Heart left ventricle (tissue), 16 donors: Measurements from ENCODE around the gene PIP5K1C. TPM values are rescaled to one million over a fixed set of nuclear protein-coding genes. Genes with fewer than 3 reads are reported as not detected.

ENCODE experiments used
- ATAC-seq, 4 donors: fragments of 200-7000 bp; cut with Tn5 transposase; one replicate each; pipeline ENCODE4 v1.9.1; 2020 to 2022; ENCODE audit warnings: moderate library complexity in 4 of 4, mild to moderate bottlenecking in 3 of 4, moderate number of reproducible peaks in 1 of 4
- DNase-seq, 5 donors: peaks; one replicate each; pipeline ENCODE4 v3.0.0-alpha.2; 2020
- H3K27ac ChIP-seq, 12 donors: fragments of 200-600 bp; sonication (generic) in 4 of 12; one replicate each; pipeline versions ENCODE4 v1.5.0 to v1.8.0; 2016 to 2022; ENCODE audit warnings: mild to moderate bottlenecking in 2 of 12
- H3K27me3 ChIP-seq, 9 donors: fragments of 200-600 bp; sonication (generic) in 2 of 9; one replicate each; pipeline versions ENCODE4 v1.5.1 to v1.8.0; 2016 to 2022; ENCODE audit warnings: mild to moderate bottlenecking in 3 of 9
- H3K36me3 ChIP-seq, 9 donors: fragments of 200-600 bp; sonication (generic) in 2 of 9; one replicate each; pipeline versions ENCODE4 v1.5.0 to v1.8.0; 2018 to 2022; ENCODE audit warnings: mild to moderate bottlenecking in 2 of 9
- H3K4me1 ChIP-seq, 12 donors: fragments of 200-600 bp; sonication (generic) in 4 of 12; one replicate each; pipeline versions ENCODE4 v1.5.0 to v1.8.0; 2016 to 2022; ENCODE audit warnings: mild to moderate bottlenecking in 3 of 12
- H3K4me3 ChIP-seq, 12 donors: fragments of 200-600 bp; sonication (generic) in 4 of 12; one replicate each; pipeline versions ENCODE4 v1.5.0 to v1.8.0; 2017 to 2022; ENCODE audit warnings: mild to moderate bottlenecking in 9 of 12, moderate library complexity in 4 of 12
- H3K9me3 ChIP-seq, 12 donors: fragments of 200-600 bp; sonication (generic) in 4 of 12; one replicate each; pipeline versions ENCODE4 v1.5.0 to v1.8.0; 2016 to 2022; ENCODE audit warnings: mild to moderate bottlenecking in 1 of 12
- POLR2A ChIP-seq, 2 donors: fragments of 450-650 bp; IDR thresholded peaks; one replicate each; pipeline ENCODE4 v1.6.1; 2017; ENCODE audit warnings: antibody characterized with exemption in 2 of 2, mild to moderate bottlenecking in 2 of 2, moderate library complexity in 2 of 2
- WGBS, 4 donors: extraction: QIAGEN DNeasy Blood & Tissue Kit in 2 of 4; methylation state at CpG; one replicate each; pipeline versions ENCODE4 v1.1.5 to v1.1.7; 2013 to 2018; 5-methylcytosine and 5-hydroxymethylcytosine counted together
- intact Hi-C, 10 donors: fragments of 100-400 bp; cut with DNase I; formaldehyde crosslinking; loops; one replicate each; pipeline versions ENCODE4 v1.11.1 to v1.14.2; 2022
- polyA plus RNA-seq, 2 donors: library from polyadenylated mRNA; stranded (reverse); fragments of 200-250 nt; gene quantifications; one replicate each; pipeline ENCODE4 v1.2.3, GENCODE V29; 2013
- total RNA-seq, 9 donors: library from RNA; depleted of rRNA in 2 of 9; stranded (reverse); fragments of >200 nt in 2 of 9; fragmentation: NEBNext Ultra II Directional in 3 of 9; extraction: Animal tissue kit (Norgen Biotek cat#: 25700) in 3 of 9; gene quantifications; one replicate each; pipeline versions ENCODE4 v1.1.0 to v1.2.4, GENCODE V29; 2016 to 2023
- TF ChIP-seq, protein P1 (sequence below), 12 donors: fragments of 200-600 bp; sonication (generic) in 4 of 12; IDR thresholded peaks; one replicate each; pipeline versions ENCODE4 v1.5.0 to v1.8.0; 2018 to 2022; ENCODE audit warnings: antibody characterized with exemption in 12 of 12, mild to moderate bottlenecking in 5 of 12
- donor health status: ischemic (EF 13 %, LVEDD 7.1; RV severe dilation, severe dysfunction).
- donor health status: healthy with polysubstance abuse.
- donor health status: DM: no; HTN: yes; CAD: no.
- donor health status: DM: no; HTN: no; CAD: no.
- donor health status: ischemic (EF 25% LVEDD 6.9; RV normal size, moderate dysfunction).
- donor health status: ischemic (EF 25% LVEDD 5.7; RV mildly dilated, moderate dysfunction).
- donor health status: healthy.
- donor health status: DM: yes; HTN: yes; CAD: no.
- donor health status: ischemic (EF 35%, LVEDD 5.7; RV mildly dilated, moderate dysfunction).
- donor health status: nonischemic (EF 11% LVEDD 7.7; RV severe dilation, severe dysfunction).
- donor health status: DM: yes; HTN: yes; CAD: no.
- donor health status: PGD.
- donor health status: ischemic (EF 29% LVEDD 5.4; RV normal size, mild dysfunction).
- donor health status: nonischemic (EF 23%, LVEDD 6.1; RV moderate dilation, normal function).

PIP5K1C gene
- total and polyA plus RNA-seq, 11 donors, result 23.9 to 56.6 (median 36.3) TPM

DNA sequence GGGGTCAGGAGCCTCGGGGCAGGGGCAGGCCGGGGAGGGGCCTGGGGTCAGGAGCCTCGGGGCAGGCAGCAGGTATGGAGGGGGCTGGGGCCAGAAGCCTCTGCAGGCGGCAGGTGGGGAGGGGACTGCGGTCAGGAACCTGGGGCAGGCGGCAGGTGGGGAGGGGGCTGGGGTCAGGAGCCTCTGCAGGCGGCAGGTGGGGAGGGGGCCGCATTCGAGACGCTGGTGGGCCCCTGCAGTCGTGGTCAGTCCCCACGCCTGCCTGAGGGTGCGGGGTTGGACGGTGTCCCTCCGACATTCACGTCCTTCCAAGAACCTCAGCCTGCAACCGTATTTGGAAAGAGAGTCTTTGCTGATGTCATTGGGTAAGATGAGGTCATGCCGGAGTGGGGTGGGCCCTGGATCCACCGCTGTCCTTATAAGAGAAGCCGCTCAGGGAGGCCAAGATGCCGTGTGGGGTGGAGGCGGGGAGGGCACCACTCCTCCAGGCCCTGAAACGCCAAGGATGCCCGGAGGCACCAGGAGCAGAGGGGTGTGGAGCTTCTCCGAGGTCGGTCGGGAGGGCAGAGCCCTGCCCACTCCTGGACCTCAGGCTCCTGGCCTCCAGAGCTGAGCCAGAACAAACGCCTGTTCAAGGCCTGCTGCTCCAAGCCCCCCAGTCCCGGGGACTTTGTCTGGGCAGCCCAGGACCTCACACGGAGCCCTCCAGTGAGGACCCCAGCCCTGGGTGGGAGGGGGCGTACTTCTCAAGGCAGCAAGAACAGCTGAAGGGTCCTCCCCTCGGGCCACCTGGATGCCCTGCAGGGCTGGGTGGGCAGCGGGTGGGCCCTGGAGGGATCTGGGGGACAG is 30.1 kb downstream of the PIP5K1C start:
- intact Hi-C loops, result loop anchor here in 9 of 10 donors (1.0 to 10.0 kb wide), 8 partner anchors 29 to 535 kb away; partner anchors contain the start of genes PIP5K1C (in 2 of the 9) and EEF2 (in 1 of the 9)

GRCh38 chr19:3669082-3669946 is 31.0 kb downstream of the PIP5K1C start:
- peak overlapping the region; percentile 89 to 100 (median 99) for H3K27ac ChIP-seq
- TF ChIP-seq POLR2A (IDR thresholded peaks at IDR 0.05), result no peak
- TF ChIP-seq, protein P1, sequence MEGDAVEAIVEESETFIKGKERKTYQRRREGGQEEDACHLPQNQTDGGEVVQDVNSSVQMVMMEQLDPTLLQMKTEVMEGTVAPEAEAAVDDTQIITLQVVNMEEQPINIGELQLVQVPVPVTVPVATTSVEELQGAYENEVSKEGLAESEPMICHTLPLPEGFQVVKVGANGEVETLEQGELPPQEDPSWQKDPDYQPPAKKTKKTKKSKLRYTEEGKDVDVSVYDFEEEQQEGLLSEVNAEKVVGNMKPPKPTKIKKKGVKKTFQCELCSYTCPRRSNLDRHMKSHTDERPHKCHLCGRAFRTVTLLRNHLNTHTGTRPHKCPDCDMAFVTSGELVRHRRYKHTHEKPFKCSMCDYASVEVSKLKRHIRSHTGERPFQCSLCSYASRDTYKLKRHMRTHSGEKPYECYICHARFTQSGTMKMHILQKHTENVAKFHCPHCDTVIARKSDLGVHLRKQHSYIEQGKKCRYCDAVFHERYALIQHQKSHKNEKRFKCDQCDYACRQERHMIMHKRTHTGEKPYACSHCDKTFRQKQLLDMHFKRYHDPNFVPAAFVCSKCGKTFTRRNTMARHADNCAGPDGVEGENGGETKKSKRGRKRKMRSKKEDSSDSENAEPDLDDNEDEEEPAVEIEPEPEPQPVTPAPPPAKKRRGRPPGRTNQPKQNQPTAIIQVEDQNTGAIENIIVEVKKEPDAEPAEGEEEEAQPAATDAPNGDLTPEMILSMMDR (IDR thresholded peaks at IDR 0.05), result no peak
- peak overlapping the region in 2 of 12 donors; percentile 8 to 37 for H3K4me3 ChIP-seq
- peaks cover 0 to 79% (median 53%) of the 10 kb centered on the region in 12 donors for H3K4me1 ChIP-seq
- ATAC-seq (no peak), DNase-seq (no peak)
- H3K36me3 ChIP-seq, result peaks cover 0 to 16% (median 8%) of the 10 kb centered on the region in 9 donors
- no peaks in the 10 kb centered on the region for H3K9me3 ChIP-seq
- WGBS, 4 donors, result 66 to 83% (median 74%) methylated on average over 28 to 39 of the region's 39 CpGs
- intact Hi-C loops, result loop anchor here in 7 of 10 donors (5.0 to 10.0 kb wide), 4 partner anchors 155 to 535 kb away; partner anchors contain the start of gene EEF2 (in 1 of the 7)
- H3K27me3 ChIP-seq, result no peaks in the 10 kb centered on the region

More for the DNA sequence above, 30.1 kb downstream of the PIP5K1C start:
- ATAC-seq, result peak; percentile 43 to 79 (median 76)
- Histone ChIP-seq H3K4me3 (peak overlapping the region in 11 of 12 donors; percentile 10 to 54 (median 42)), H3K4me1 (peaks cover 0 to 81% (median 53%) of the 10 kb centered on the region in 12 donors), H3K27ac (peak overlapping the region; percentile 89 to 100 (median 99)), H3K36me3 (peaks cover 0 to 8% (median 0%) of the 10 kb centered on the region in 9 donors), H3K27me3 (no peaks in the 10 kb centered on the region), H3K9me3 (no peaks in the 10 kb centered on the region)
- peak; percentile 83 to 89 (median 85) for DNase-seq
- 29 to 46% (median 32%) methylated on average over 23 to 33 of the region's 33 CpGs for WGBS, 4 donors
- TF ChIP-seq, protein P1 (IDR thresholded peaks at IDR 0.05), result no peak
- peak in 1 of 2 donors; percentile 84 for TF ChIP-seq POLR2A (IDR thresholded peaks at IDR 0.05)

DNA sequence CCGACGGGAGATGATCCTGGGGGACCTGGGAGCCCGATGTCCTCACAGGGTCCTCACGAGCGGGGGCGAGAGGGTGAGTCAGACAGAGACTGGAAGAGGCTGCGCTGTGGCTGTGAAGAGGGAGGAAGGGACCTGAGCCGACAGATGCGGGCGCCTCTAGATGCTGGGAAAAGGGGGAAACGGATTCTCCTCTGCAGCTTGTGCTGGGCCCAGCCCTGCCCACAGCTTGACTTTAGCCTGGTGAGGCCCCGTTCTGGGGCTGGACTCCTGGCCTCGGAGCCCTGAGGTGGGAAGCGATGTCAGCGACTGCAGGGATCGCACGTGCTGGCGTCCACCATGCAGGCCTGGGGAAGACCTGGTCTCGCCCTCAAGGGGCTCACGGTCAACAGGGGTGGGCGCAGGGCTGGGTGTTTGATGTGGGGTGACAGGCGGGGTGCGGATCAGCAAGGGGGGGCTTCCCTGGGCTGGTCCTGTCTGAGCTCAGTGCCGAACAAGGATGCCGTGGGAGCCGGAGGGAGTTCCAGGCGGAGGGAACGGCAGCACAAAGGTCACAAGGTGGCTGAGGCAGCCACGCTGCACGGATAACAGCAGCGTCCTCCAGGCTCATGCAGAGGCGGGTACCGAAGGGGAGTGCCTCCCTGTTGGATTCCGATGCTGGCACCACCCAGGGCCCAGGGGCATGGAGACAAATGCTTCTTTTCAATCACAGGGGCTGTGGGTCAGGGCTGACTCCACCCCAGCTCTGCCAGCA is 31.8 kb downstream of the PIP5K1C start:
- peaks cover 0 to 24% (median 16%) of the 10 kb centered on the region in 9 donors for H3K36me3 ChIP-seq
- ATAC-seq, result no peak
- H3K27ac ChIP-seq, result peak overlapping the region; percentile 89 to 100 (median 99)
- TF ChIP-seq POLR2A (IDR thresholded peaks at IDR 0.05), result no peak
- TF ChIP-seq, protein P1 (IDR thresholded peaks at IDR 0.05), result no peak
- intact Hi-C loops, result loop anchor here in 7 of 10 donors (5.0 to 10.0 kb wide), 4 partner anchors 156 to 536 kb away; partner anchors contain the start of gene EEF2 (in 1 of the 7)
- peaks cover 0 to 79% (median 53%) of the 10 kb centered on the region in 12 donors for H3K4me1 ChIP-seq
- peak in 1 of 5 donors; percentile 62 for DNase-seq
- no peaks in the 10 kb centered on the region for H3K9me3 ChIP-seq
- H3K27me3 ChIP-seq, result no peaks in the 10 kb centered on the region
- H3K4me3 ChIP-seq, result no peak overlapping the region
- 68 to 79% (median 73%) methylated on average over 20 to 34 of the region's 34 CpGs for WGBS, 4 donors
